GM21528 (cell line): ENCODE results near the gene EFHC1.

Source experiments
- ATAC-seq: cut with Tn5 transposase; IDR thresholded peaks from one replicate; pipeline ENCODE4 v1.9.1; 2021; ENCODE audit warnings: mild to moderate bottlenecking, moderate library complexity; ENCODE audit not compliant: unreplicated experiment, low FRiP score

Gene EFHC1

DNA sequence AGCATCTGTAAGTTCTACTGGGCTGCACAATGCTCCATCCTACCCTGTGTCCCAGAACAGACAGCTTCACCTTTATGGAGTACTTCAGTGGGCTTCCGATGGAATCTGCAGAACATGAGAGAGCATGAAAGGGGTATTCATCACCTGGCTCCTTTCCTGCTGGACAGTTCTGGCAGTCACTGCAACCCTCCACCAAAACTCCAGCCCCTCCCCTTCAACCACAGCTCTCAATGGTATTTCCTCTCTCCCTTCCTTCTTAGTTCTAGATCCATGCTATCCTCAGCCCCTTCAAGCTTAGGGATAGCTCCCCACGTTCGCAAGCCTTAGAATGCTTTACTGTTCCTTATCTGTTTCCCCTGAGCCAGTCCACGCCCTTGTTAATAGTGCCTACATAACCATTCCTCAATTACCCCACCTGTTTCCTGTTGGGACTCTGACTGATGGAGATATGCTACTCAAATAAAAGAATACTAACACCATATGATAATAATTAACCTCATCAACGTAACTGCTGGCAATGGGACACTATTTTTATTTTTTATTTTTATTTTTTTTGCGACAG, 130.0 kb downstream of the EFHC1 start:
- ATAC-seq = no peak

DNA sequence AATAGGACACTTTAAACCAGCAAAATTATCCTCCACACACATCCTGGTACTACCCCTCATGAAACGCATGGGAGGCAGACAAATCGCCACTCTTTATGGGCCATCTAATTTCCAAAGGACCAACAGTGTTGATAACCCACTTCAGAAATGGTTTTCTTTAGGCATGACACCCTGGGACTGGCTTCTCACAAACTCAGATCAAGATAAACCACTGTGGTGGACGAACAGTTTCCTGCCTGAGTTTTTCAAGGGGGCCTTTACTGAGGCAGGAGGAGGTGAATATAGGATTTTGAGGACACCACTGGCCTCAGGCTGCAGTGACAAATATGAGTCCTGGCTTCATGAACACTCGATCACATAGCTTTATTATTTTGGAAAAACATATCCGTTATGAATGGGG, 130.7 kb downstream of the EFHC1 start:
- ATAC-seq = no peak

DNA sequence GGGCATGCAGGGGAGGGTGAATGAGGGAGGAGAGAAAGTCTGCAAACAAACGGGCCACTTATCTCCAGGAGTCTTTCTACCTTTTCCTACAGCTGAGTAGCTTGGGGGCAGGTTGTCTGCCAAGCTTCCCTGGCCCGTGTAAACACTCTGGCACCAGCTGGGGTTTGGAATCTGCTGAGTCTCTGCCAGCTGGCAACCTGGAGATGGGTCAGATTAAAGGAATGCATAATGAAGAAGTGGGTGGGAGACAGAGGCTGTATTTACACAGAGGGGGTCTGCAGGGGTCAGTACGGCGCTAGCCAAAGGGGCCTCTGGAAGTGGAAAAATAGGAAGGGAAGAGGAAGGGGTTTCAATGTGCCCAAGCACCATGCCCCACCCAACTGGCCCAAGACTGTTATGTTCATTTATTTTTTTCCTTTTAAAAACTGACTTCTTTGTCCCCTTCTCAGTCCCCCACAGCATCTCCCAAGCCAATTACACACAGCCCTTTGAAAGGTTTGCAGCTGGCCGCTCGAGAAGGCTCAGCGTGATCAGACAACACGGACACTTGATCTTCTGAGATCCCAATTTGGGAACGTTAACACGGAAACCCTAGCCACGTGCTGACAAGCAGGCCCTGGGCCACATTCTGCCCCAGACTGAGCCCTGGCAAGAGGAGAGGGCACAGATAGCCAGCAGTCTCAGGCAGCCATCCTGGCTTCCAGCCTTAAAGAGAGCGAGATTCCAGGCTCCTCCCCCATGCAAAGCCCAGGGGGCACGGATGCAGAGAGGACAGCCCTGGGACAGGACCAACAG, 131.5 kb downstream of the EFHC1 start:
- no peak for ATAC-seq

DNA sequence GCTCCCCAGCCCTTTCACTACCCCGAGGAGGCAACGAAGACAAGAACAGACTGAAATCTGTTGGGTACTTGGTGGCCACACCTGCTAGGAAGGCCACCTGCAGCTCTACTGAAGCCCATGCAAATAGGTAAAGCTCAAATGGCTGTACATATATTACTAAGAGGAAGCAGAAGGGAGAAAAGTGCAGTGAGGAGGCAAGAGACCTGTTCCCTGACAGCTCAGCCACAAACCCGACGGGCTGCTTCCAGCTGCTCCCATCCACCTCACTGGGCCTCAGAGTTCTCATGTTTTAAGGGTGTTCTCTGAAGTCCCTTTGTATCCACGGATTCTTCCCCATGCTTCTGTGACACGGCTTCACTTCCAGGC, 132.1 kb downstream of the EFHC1 start:
- ATAC-seq = peak; percentile 90

DNA sequence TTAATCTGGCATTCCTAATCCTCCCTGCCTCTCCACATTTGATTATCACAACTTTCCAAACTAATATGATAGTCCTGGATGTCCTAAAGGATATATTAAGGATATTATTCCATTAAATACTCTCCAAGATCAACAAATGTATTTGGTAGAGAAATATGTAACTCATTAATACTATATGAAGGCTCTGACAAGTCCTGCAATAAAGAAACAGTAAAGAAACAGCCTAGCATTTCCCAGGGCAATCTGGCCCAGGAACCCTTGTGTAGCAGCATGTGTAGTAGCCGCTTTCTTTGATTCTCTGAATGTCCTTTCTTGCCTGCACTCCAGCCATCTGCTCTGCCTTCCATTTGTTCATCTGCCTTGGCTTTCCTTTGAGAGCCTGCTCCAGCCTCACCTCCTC, 133.0 kb downstream of the EFHC1 start:
- no peak for ATAC-seq

DNA sequence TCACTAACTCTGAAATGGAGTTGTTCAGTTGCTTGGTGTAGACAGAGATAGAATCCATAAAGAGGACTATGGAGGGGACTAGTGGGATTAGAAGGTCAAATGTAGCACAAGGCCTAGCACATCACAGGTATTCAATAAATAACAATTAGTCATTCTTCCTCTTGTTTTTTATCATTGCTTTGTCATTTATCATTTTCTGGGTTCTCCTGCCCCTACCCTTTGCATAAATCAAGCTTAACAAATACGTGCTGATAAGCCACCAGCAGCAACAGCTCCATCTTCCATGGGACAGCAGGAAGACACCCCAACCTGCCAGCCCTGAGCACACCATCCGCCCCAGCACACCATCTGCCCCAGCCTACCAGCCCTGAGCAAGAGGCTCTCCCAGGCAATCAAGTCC, 133.6 kb downstream of the EFHC1 start:
- ATAC-seq = no peak

DNA sequence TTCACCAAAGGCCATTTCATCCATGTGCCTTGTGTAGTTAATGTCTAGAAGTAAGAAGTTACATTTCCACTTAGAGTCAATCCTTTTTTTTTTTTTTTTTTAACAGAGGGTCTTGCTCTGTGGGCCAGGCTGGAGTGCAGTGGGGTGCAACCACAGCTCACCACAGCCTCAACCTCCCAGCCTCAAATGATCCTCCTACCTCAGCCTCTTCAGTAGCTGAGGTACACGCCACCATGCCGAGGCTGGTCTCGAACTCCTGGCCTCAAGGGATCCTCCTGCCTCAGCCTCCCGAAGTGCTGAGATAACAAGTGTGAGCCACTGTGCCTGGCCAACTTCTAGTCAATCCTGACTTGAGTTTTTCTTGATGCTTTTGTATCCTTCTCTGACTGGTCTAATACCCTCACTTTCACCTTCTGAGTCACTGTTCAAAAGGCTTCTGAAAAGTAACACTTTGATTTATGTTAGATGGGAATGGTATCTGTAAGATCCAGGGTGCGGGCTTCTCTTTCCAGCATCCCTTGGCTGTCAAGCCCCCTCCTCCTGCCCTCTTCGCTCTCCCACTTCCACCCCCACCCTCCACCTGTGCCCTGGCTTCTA, 134.6 kb downstream of the EFHC1 start:
- no peak for ATAC-seq

DNA sequence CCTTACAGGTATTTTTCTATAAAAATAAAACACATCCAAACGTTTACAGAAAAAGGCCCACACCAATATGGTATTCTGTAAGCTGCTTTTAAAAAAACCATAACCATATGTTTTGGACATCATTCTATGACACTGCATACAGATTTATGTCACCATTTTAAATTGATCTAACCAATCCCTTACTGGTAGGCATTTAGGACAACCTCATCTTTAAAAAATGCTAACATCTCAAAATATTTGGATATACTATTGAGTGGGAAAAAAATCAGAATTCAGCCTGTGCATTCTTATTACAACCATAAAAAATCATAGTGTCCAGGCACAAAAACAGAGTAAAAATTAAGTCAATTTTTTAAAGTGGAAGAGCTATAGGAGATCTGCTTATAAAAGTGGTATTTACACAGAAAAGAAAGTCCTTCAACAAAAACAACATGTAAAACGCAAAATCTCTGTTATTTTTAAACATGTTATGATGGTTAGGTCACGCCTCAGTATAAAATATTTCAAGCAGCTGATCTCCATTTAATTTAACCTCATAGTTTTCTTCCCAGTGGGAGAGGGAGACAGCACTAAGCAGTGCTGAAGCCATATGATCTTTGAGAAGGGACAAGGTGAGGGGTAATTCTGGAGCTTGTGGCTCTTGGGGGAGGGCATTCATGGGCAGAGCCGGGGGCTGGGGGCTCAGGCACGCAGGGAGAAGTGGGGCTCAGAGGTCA, 135.5 kb downstream of the EFHC1 start:
- no peak for ATAC-seq

DNA sequence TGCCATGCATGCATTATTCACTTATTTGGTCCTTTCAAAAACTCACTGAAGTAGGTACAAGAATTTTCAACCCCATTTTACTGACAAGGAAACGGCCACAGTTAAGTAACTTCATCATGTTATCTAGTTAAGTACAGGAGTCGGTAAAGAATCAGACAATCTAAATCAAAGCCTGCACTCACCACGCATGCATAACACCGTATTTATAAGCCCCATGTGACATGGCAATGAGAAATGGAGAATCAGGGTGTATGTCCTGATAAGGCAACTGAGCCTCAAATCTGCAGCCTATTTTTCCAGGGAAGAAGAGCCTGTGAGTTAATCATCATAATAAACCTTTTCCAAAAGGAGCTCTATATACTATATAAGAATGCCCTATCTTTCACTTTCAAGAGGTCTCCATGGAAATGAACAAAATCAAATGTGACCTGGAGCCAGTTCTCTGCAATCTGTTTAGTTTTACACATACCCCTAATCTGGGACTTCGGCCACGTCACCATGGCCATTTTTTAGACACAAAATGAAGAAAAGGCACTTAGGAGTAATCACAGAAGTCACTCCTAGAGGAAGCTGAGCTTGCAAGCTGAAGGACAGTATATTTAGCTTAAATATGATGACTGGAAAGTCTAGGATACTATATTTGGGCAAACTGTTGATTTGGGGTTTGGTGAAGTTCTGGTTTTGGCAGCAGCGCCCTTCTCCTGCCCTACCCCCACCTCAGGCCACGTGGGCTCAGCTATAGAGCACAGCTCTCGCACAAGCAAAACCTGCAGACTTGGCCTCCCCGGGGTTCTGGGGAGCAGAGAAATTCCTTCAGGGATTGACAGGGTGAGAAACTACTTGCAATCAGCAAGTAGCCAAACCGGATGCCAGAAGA, 137.5 kb downstream of the EFHC1 start:
- ATAC-seq = no peak

DNA sequence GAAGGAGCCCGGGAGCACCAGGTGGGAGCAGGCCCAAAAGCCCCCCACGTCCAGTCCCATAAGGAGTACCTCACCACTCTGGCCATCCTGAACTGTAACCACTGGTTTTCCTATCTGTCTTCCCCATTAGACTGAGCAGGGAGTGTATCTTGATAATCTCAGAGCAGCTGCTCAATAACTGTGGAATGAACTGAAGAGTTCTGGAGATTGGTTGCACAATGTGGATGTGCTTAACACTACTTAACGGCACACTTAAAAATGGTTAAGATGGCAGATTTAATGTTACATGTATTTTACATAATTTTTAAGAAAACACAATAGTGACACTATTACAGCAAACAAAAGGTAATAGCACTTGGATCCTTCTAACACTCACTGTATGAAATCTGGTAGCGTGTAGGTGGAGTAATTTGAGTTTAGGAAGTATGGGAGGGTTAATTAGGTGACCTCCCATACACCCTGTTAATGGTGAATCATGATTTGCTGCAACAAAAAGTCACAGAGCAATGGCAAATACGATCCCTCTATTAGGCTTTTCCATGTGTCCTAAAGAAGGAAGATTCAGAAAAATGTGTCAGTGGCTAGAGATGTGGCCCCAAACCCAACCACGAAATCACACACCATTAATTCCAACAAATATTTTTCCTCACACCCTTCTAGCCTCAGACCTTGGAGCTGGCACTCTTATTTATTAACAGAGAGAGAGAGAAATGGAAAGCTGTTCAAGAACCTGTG, 138.3 kb downstream of the EFHC1 start:
- no peak for ATAC-seq

DNA sequence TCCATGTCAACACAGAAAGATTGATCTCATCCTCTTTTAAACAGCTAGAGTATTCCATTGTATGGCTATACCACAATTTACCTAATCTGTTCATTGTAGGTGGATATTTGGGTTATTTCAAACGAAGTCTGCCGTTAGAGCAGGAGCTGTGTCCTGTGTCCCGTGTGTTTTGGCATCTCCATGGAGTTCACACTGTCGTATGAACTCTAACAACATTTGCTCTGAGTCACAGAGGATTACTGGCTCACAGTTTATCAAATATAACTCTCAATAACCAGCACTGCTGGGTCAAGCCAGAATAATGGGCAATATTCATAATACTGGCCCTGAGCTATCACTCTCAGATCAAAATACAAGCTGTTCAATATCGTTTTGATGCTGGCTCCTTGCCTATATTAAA, 140.3 kb downstream of the EFHC1 start:
- ATAC-seq = no peak

DNA sequence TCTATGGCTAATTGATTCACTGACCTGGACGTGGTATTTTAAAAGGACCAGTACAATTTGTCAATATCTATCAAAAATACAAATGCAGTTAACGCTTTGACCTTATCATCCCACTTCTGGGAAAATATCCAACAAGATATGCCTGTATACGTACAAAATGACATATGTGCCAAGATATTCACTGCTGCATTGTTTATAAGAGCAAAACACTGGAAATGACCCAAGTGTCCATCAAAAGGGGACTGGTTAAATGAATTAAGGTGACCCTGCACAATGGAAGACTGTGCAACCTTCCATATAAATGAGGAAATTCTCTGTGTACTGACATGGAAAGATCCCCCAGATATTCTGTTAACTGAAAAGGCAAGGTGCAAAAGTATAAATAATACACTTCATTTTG, 142.8 kb downstream of the EFHC1 start:
- no peak for ATAC-seq

DNA sequence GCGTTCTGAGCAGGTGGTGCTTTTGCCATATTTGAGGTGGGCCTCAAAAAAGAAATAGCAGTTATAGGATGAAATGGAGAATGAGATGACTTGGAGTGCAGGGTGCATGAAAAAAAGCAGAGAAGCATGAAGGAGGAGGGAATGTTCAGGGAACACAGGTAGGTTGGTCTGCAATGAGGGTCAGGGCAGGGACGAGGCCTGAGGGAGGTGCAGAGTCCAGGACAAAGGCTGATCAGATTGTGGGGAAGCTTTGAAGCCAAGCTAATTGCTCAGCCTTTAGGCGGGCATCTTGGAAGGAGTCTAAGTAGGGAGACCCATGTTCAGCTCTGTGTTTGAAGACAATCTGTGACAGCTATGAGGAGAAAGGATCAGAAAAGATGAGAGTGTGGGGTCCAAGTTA, 144.7 kb downstream of the EFHC1 start:
- ATAC-seq = no peak

DNA sequence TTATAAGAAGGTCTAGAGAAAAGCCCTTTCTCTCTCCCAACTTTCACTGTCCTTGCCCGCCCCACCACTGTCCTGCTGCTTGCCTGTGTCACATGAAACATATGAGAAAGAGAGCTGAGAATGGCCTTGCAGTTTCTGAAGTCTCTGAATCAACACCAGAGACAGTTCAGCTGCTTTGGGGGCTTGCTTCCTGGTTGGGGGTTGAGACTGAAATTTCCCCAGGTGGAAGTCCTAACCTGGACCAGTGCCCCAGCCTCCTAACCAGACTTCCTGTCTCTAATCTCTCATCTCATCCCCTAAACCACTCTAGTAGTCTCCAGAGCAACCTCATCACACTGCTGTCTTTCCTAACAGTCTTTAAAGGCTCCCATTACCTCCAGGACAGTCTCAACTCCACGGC, 146.1 kb downstream of the EFHC1 start:
- peak; percentile 80 for ATAC-seq

DNA sequence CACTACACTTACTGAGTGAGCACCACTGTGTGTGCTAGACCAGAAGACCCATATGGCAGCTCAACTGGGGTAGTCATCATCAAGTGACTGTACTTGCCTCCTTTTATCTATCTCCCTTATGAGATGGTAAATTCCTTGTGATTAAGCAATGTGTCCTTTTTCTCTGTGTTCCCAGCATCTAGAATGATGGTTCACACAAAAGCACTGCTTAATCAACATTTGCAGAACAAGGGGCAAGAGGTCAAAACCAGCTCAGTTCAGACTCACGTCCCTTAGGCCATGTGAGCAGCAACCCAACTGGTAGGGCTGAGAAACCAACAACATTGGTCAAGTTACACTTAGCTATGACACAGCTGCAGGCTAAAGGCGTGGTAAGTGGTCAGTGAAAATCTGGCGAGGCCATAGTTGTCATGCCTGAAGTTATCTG, 146.7 kb downstream of the EFHC1 start:
- ATAC-seq = no peak

DNA sequence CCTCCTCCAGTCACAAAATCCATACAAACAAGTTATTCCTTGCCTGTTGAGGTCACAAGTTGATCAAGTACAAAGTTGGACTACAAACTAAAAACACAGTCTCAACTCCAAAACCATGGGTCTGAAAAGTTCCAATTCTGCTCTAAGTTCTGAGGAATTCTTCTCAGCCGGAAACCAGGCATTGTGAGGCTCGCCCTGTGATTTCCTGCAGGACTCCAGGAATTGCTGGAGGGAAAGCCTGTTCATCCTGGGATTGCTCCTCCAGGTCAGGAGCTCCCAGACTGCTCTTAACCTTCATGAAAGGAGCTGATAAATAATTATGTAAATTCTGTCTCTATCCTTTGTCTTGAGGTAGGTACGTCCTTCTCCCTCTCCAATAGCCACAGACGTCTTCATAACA, 148.2 kb downstream of the EFHC1 start:
- no peak for ATAC-seq

DNA sequence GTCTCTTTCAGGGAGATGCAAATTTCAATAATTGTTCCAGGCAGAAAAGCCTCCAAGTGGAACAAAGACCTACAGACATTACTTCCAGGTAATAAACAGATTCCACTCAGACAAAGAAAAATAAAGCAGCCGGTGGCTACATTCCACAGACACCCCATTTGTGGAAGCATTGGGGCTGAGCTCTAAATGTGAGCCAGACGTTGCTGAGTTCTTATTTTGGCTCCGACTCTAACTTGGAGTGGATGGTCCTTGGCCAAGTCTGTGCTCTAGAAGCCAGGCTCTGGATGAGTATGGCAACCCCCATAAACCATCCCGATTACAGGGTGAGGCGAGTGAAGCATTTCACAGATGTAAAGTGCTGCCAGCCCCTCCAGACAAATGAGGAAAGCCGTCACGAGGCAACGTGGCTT, 150.2 kb downstream of the EFHC1 start:
- ATAC-seq = no peak

DNA sequence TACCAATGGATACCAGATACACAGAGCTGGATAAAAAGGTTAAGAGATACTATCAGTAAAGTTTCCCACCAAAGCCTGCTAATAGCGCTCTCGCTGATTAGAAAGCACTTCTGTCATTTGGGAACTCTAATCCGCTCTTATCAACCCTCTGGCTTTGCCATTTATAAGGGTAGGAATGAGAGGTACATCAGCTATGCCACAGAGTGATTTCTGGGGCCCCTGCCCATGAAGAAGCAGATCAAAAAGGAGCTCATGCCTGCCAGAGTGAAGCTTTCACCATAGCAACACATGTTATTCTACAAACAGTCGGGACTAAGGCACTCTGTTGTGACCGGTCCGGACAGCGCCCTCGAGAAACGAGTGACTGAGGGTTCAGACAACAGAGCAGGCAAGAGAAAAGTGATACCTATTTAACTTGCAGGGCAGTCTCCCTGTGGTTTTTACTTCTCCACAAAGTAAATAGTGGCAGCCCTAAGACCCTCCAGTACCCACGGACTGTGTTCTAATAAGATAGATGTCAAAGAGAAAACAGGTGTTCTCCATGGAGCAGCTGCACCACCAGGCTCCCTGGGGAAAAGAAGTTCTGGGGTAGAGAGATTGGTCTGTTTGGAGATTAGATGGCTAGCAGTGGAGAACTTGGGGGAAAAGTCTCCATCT, 151.1 kb downstream of the EFHC1 start:
- ATAC-seq = no peak

DNA sequence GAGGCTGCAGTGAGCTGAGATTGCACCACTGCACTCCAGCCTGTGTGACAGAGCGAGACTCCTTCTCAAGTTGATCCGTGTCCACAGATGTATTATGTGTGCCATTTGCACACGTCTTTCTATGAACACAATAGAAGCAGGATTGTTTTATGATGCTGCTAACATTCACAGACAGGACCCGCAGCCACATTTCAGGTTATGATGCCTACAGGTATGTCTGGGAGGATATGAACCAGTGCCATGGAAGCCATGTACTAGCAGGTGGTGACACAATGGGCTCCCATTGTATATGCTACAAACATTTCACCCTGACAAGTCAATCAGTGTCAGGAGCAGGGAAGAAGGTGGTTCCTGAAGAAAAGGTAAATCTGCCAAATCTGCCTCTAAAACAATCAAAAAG, 152.4 kb downstream of the EFHC1 start:
- ATAC-seq = no peak
